Measurements from ENCODE around the gene PACS1. TPM values are rescaled to one million over a fixed set of nuclear protein-coding genes. Genes with fewer than 3 reads are reported as not detected.
A peak's percentile ranks its signal among the peaks of the same experiment; 100 is the strongest.

The PACS1 gene
- total RNA-seq, 1 donor from 2014 or later: 121 TPM

DNA sequence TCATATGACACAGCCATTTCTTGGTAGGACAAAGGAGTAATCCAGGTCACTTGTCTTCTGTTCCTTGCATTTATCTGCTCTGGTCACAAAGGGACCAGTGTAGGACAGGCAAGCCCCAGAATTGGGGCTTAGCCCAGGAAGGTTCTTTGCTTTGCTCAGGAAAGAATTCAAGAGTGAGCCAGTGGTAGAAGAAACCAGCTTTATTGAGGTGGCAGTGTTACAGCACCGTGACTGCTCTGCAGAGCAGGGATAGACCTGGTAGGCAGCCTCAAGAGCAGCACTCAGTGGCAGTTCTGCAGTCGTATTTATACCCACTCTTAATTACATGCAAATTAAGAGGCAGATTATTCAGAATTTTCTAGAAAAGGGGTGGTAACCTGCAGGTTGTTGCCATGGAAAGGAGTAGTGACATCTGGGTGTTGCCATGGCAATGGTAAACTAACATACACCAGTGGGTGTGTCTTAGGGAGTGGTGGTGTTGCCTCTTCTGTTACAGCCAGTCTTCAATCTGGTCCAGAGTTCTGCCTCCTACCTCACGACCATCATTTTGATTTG lies 113.5 kb downstream of the PACS1 start:
- ChIA-PET CTCF (no interaction called here), POLR2A (interaction anchor here (0.6 kb wide), 1 partner anchor 1264 kb away, joined by 3 read pairs; no protein-coding TSS in a partner anchor)
- peaks cover 34% of the 10 kb centered on the region for H3K36me3 Mint-ChIP-seq (ENCODE audit: low read depth)
- intact Hi-C loops (cut with micrococcal nuclease): no loop called here
- H3K27ac Mint-ChIP-seq: no peak overlapping the region
- no peak overlapping the region for H3K4me3 Mint-ChIP-seq
- peaks cover 35% of the 10 kb centered on the region for H3K4me1 Mint-ChIP-seq
- TF ChIP-seq, protein P1, sequence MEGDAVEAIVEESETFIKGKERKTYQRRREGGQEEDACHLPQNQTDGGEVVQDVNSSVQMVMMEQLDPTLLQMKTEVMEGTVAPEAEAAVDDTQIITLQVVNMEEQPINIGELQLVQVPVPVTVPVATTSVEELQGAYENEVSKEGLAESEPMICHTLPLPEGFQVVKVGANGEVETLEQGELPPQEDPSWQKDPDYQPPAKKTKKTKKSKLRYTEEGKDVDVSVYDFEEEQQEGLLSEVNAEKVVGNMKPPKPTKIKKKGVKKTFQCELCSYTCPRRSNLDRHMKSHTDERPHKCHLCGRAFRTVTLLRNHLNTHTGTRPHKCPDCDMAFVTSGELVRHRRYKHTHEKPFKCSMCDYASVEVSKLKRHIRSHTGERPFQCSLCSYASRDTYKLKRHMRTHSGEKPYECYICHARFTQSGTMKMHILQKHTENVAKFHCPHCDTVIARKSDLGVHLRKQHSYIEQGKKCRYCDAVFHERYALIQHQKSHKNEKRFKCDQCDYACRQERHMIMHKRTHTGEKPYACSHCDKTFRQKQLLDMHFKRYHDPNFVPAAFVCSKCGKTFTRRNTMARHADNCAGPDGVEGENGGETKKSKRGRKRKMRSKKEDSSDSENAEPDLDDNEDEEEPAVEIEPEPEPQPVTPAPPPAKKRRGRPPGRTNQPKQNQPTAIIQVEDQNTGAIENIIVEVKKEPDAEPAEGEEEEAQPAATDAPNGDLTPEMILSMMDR (IDR thresholded peaks at IDR 0.05): no peak
- peaks cover 2% of the 10 kb centered on the region for H3K9me3 Mint-ChIP-seq
- DNase-seq (no peak), ATAC-seq (ENCODE audit: low read depth) (peak; percentile 54)
- no peaks in the 10 kb centered on the region for H3K27me3 Mint-ChIP-seq

DNA sequence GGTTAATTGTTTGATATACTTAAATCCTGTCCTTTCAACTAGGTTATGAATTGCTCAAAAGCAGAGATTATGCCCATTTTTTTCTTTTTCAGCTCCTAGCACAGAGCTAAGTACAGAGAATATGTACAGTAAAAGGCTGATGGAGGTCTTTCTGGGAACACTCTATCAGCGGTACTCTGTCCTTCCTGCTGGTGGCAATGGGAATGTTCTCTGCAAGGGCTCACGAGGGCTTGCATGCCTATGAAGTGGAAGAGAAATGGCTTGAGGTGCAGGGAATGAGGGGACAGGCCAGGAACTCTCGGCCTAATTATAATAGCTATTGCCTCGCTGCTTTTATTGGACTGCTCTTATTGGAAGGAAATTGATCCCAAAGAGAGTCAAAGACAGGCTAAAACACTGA lies 114.7 kb downstream of the PACS1 start:
- H3K4me1 Mint-ChIP-seq: peaks cover 29% of the 10 kb centered on the region
- peaks cover 2% of the 10 kb centered on the region for H3K9me3 Mint-ChIP-seq
- intact Hi-C loops (cut with micrococcal nuclease): no loop called here
- no peaks in the 10 kb centered on the region for H3K27me3 Mint-ChIP-seq
- TF ChIP-seq, protein P1 (IDR thresholded peaks at IDR 0.05): no peak
- H3K36me3 Mint-ChIP-seq (ENCODE audit: low read depth): peaks cover 41% of the 10 kb centered on the region
- POLR2A ChIA-PET: interaction anchor here (0.7 kb wide), 1 partner anchor 104 kb away, joined by 3 read pairs; no protein-coding TSS in a partner anchor
- DNase-seq (no peak), ATAC-seq (ENCODE audit: low read depth) (no peak)
- no peak overlapping the region for H3K4me3 Mint-ChIP-seq
- H3K27ac Mint-ChIP-seq: no peak overlapping the region
- CTCF ChIA-PET: no interaction called here

DNA sequence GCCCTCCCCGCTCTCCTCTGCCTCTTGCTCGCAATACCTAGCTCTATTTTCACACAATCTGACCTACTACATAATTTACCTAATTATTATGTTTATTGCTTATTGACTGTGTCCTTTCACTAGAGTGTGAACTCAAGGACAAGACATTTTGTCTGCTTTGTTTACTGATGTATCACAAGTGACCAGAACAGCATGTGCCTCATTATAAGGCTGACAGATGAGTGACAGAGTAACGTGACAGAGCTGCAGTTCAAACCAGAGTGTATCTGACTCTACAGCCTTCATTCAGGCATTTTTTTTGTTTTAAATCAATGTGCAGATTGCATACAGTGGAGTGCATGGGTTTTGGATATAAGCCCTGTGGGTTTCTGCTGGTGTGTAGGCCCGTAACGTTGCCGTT lies 116.4 kb downstream of the PACS1 start:
- ATAC-seq (ENCODE audit: low read depth) (no peak), DNase-seq (no peak)
- Mint-ChIP-seq H3K27me3 (no peaks in the 10 kb centered on the region), H3K36me3 (ENCODE audit: low read depth) (peaks cover 52% of the 10 kb centered on the region), H3K27ac (no peak overlapping the region), H3K9me3 (peaks cover 2% of the 10 kb centered on the region), H3K4me3 (no peak overlapping the region), H3K4me1 (peaks cover 33% of the 10 kb centered on the region)
- ChIA-PET CTCF (no interaction called here), POLR2A (no interaction called here)
- intact Hi-C loops (cut with micrococcal nuclease): no loop called here
- TF ChIP-seq, protein P1 (IDR thresholded peaks at IDR 0.05): no peak

DNA sequence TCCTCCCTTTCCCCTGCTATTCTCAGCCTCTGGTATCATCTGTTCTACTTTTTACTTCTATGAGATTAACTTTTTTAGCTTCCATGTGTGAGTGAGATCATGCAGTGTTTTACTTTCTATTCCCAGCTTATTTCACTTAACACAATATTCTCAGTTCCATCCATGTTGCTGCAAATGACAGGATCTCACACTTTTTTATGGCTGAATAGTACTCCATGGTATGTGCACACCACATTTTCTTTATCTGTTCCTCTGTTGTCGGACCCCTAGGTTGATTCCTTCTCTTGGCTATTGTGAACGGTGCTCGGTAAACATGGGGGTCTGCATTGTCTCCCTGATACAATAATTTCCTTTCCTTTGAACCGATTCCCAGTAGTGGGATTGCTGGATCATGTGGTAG lies 117.4 kb downstream of the PACS1 start:
- Mint-ChIP-seq H3K4me1 (peaks cover 26% of the 10 kb centered on the region), H3K27me3 (no peaks in the 10 kb centered on the region), H3K36me3 (ENCODE audit: low read depth) (peaks cover 52% of the 10 kb centered on the region), H3K27ac (no peak overlapping the region), H3K9me3 (peaks cover 2% of the 10 kb centered on the region), H3K4me3 (no peak overlapping the region)
- intact Hi-C loops (cut with micrococcal nuclease): no loop called here
- no peak for ATAC-seq (ENCODE audit: low read depth)
- ChIA-PET CTCF (no interaction called here), POLR2A (no interaction called here)
- no peak for DNase-seq
- TF ChIP-seq, protein P1 (IDR thresholded peaks at IDR 0.05): no peak

DNA sequence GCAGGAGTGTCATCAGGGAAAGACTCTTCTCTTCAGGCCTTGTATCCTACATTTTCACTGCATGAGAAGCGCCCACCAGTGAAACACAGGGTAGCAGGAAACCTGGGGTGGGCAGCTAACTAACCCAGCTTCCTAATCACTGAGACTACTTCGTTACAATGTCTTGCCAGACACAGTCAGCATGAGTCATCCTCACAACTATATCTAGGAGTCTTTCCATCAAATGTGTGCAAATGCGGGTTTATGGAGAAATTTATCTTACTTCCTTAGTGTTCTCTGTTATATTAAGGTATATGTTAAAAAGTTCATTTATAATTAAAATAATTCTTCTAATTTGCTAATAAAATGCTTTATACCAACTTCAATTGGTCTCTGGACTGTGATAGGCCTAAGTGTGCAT lies 118.5 kb downstream of the PACS1 start:
- H3K4me1 Mint-ChIP-seq: peaks cover 25% of the 10 kb centered on the region
- intact Hi-C loops (cut with micrococcal nuclease): no loop called here
- POLR2A ChIA-PET: no interaction called here

More for the DNA sequence above, 118.5 kb downstream of the PACS1 start:
- H3K9me3 Mint-ChIP-seq: peaks cover 2% of the 10 kb centered on the region
- H3K4me3 Mint-ChIP-seq: no peak overlapping the region
- no peaks in the 10 kb centered on the region for H3K27me3 Mint-ChIP-seq
- CTCF ChIA-PET: no interaction called here
- ATAC-seq (ENCODE audit: low read depth) (no peak), DNase-seq (no peak)
- H3K36me3 Mint-ChIP-seq (ENCODE audit: low read depth): peaks cover 63% of the 10 kb centered on the region
- H3K27ac Mint-ChIP-seq: no peak overlapping the region
- TF ChIP-seq, protein P1 (IDR thresholded peaks at IDR 0.05): no peak

Data from activated B cell treated with CpG ODN at 0.5 μM for 24 hours (primary cell).